K562 (cell line): ENCODE data around the gene TP53I13. TPM values are rescaled to one million over a fixed set of nuclear protein-coding genes. Genes with fewer than 3 reads are reported as not detected.

Source experiments
- CBX1 ChIP-seq: sonication (generic); IDR thresholded peaks from 2 replicates; pipeline ENCODE4 v1.6.1; 2016; ENCODE audit warnings: antibody characterized with exemption, low read depth, mild to moderate bottlenecking
- CBX5 ChIP-seq: IDR thresholded peaks from 2 replicates; pipeline ENCODE4 v1.6.1; 2014; ENCODE audit warnings: low read depth, borderline replicate concordance
- FOXK1 ChIP-seq: sonication (generic); formaldehyde crosslinking; IDR thresholded peaks from 2 replicates; pipeline ENCODE4 v1.8.0; 2022; ENCODE audit warnings: missing genetic modification reagents, mild to moderate bottlenecking, borderline replicate concordance
- KDM2B ChIP-seq: fragments of 250-450 bp; sonication (Bioruptor Pico); IDR thresholded peaks from 2 replicates; pipeline ENCODE4 v1.8.0; 2021; ENCODE audit warnings: mild to moderate bottlenecking, moderate library complexity
- MTA3 ChIP-seq: fragments of 450-650 bp; formaldehyde crosslinking; IDR thresholded peaks from 2 replicates; pipeline ENCODE4 v1.6.1; 2017; ENCODE audit warnings: mild to moderate bottlenecking, borderline replicate concordance
- NEUROD1 ChIP-seq: fragments of 150-350 bp; IDR thresholded peaks from 2 replicates; pipeline ENCODE4 v1.6.1; 2014; ENCODE audit warnings: borderline replicate concordance, low read length, low read depth; ENCODE audit not compliant: partially characterized antibody
- PHB2 ChIP-seq: fragments of 450-650 bp; IDR thresholded peaks from 2 replicates; pipeline ENCODE4 v1.6.1; 2017; ENCODE audit warnings: low read depth
- PHF8 ChIP-seq: fragments of 200-600 bp; sonication (generic); IDR thresholded peaks from 2 replicates; pipeline ENCODE4 v1.6.1; 2012; ENCODE audit warnings: mixed run types, mild to moderate bottlenecking, inconsistent platforms, low read length, moderate library complexity, borderline replicate concordance
- SMARCA4 ChIP-seq: fragments of 450-650 bp; IDR thresholded peaks from 2 replicates; pipeline ENCODE4 v1.6.1; 2016
- ZNF444 ChIP-seq: fragments of 250-450 bp; sonication (Bioruptor Pico); IDR thresholded peaks from 2 replicates; pipeline ENCODE4 v1.4.0; 2020; ENCODE audit warnings: mild to moderate bottlenecking, moderate library complexity
- ZNF583 ChIP-seq: fragments of 250-450 bp; sonication (Bioruptor Pico); IDR thresholded peaks from 2 replicates; pipeline ENCODE4 v1.4.0; 2020
- ZNF584 ChIP-seq: fragments of 200-800 bp; sonication (Bioruptor generic); IDR thresholded peaks from 2 replicates; pipeline ENCODE4 v1.6.1; 2016; ENCODE audit warnings: low read depth, mild to moderate bottlenecking, missing genetic modification characterization, missing compliant biosample characterization
- polyA plus RNA-seq, 8 experiments: library from polyadenylated mRNA; depleted of rRNA in 4 of 8; stranded (reverse) in 5 of 8; unstranded in 3 of 8; fragments of >200 nt; fragmentation: Nextera tagmentation in 2 of 8; fragmentation: Illumina TruSeq in 1 of 8; extraction: Ambion mirVana in 2 of 8; extraction: Trizol in 1 of 8; gene quantifications; 2 replicates each; pipeline versions ENCODE4 v1.2.1 to v1.2.3, GENCODE V29; 2011 to 2014; ENCODE audit warnings: inconsistent platforms in 1 of 8, missing spikeins in 1 of 8
- total RNA-seq, 7 experiments: library from RNA; depleted of rRNA in 6 of 7; stranded (reverse); fragments of >200 nt in 6 of 7; fragmentation: Illumina TruSeq in 2 of 7; extraction: Trizol in 2 of 7; gene quantifications; 2 replicates each; pipeline versions ENCODE4 v1.2.1 to v1.2.3, GENCODE V29; 2011 to 2021; ENCODE audit warnings: low replicate concordance in 1 of 7
- TF ChIP-seq, protein P1 (sequence below): sonication (generic); formaldehyde crosslinking; IDR thresholded peaks from 2 replicates; pipeline ENCODE4 v1.8.1; 2023; ENCODE audit warnings: mild to moderate bottlenecking, missing genetic modification reagents, moderate library complexity
- TF ChIP-seq, protein P2 (sequence below), 2 experiments: fragments of 450-650 bp in 1 of 2; sonication (generic) in 1 of 2; formaldehyde crosslinking in 1 of 2; IDR thresholded peaks; 2 replicates each; pipeline versions ENCODE4 v1.7.1 to v1.9.0; 2016 to 2022; ENCODE audit warnings: inconsistent platforms in 1 of 2, mild to moderate bottlenecking in 1 of 2, missing genetic modification reagents in 1 of 2
- TF ChIP-seq, protein P3 (sequence below): fragments of 450-650 bp; formaldehyde crosslinking; IDR thresholded peaks from 2 replicates; pipeline ENCODE4 v1.4.0; 2022; ENCODE audit warnings: mild to moderate bottlenecking, moderate library complexity

Gene TP53I13
- total and polyA plus RNA-seq, 9 of the 15 experiments (the other 6 are each of a cell fraction or from before 2014, with no cell fraction given) = 0.08 to 28.3 (median 9.1) TPM

DNA sequence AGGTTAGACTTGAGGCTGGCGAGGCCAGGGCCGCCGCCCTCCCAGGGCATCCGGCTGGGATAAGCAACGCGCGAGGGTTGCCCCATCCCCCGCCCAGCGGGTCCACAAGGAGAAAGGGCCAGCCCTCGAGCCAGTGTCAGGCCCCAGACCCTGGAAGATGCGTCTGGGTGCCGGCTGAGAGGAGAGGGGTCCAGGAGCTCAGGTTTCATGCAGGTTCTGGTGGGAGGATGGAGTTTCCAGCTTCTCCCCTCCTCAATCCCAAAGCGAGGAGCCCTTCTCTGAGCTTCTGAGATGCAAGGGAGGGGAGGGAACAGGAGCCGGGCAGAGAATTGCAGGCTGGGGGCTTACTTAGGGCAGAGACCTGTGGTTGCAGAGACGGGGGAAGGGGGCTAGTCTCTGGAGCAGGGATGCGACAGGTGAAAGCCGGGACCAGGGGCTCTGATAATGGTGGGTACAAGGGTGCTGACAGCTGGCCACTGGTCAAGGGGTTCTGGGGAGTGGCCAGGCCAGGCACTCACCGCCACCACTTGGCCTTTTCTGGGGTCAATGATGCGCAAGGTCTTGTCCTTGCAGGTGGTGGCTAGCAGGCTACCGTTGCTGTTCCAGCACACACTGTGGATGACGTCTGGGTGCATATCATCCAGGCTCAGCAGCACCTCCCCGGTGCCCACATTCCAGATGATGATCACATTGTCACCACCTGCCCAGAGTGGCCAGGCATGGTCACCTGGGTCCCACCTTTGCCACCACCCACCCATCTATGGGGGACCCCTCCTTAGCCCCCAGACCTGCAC lies 50.0 kb downstream of the TP53I13 start (continued):
- TF ChIP-seq, protein P1, sequence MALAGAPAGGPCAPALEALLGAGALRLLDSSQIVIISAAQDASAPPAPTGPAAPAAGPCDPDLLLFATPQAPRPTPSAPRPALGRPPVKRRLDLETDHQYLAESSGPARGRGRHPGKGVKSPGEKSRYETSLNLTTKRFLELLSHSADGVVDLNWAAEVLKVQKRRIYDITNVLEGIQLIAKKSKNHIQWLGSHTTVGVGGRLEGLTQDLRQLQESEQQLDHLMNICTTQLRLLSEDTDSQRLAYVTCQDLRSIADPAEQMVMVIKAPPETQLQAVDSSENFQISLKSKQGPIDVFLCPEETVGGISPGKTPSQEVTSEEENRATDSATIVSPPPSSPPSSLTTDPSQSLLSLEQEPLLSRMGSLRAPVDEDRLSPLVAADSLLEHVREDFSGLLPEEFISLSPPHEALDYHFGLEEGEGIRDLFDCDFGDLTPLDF (CRISPR knock-in tag) = no peak
- TF ChIP-seq SMARCA4 = 0 out of 2 replicates have a peak, but pooled peaks have one; percentile 10
- TF ChIP-seq PHB2 = no peak
- no peak for TF ChIP-seq FOXK1 (CRISPR knock-in tag)
- TF ChIP-seq MTA3 = 0 out of 2 replicates have a peak, but pooled peaks have one; percentile 9
- TF ChIP-seq, protein P2, sequence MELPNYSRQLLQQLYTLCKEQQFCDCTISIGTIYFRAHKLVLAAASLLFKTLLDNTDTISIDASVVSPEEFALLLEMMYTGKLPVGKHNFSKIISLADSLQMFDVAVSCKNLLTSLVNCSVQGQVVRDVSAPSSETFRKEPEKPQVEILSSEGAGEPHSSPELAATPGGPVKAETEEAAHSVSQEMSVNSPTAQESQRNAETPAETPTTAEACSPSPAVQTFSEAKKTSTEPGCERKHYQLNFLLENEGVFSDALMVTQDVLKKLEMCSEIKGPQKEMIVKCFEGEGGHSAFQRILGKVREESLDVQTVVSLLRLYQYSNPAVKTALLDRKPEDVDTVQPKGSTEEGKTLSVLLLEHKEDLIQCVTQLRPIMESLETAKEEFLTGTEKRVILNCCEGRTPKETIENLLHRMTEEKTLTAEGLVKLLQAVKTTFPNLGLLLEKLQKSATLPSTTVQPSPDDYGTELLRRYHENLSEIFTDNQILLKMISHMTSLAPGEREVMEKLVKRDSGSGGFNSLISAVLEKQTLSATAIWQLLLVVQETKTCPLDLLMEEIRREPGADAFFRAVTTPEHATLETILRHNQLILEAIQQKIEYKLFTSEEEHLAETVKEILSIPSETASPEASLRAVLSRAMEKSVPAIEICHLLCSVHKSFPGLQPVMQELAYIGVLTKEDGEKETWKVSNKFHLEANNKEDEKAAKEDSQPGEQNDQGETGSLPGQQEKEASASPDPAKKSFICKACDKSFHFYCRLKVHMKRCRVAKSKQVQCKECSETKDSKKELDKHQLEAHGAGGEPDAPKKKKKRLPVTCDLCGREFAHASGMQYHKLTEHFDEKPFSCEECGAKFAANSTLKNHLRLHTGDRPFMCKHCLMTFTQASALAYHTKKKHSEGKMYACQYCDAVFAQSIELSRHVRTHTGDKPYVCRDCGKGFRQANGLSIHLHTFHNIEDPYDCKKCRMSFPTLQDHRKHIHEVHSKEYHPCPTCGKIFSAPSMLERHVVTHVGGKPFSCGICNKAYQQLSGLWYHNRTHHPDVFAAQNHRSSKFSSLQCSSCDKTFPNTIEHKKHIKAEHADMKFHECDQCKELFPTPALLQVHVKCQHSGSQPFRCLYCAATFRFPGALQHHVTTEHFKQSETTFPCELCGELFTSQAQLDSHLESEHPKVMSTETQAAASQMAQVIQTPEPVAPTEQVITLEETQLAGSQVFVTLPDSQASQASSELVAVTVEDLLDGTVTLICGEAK (IDR thresholded peaks at IDR 0.05) = no peak
- TF ChIP-seq, protein P2 (CRISPR knock-in tag; IDR thresholded peaks at IDR 0.05) = no peak
- no peak for TF ChIP-seq KDM2B (CRISPR knock-in tag)
- TF ChIP-seq CBX5 = no peak
- no peak for TF ChIP-seq NEUROD1
- TF ChIP-seq PHF8 = no peak
- TF ChIP-seq ZNF444 (CRISPR knock-in tag) = no peak
- TF ChIP-seq ZNF583 (CRISPR knock-in tag) = no peak
- no peak for TF ChIP-seq ZNF584 (CRISPR knock-in tag)
- 0 out of 2 replicates have a peak, but pooled peaks have one; percentile 4 for TF ChIP-seq CBX1
- TF ChIP-seq, protein P3, sequence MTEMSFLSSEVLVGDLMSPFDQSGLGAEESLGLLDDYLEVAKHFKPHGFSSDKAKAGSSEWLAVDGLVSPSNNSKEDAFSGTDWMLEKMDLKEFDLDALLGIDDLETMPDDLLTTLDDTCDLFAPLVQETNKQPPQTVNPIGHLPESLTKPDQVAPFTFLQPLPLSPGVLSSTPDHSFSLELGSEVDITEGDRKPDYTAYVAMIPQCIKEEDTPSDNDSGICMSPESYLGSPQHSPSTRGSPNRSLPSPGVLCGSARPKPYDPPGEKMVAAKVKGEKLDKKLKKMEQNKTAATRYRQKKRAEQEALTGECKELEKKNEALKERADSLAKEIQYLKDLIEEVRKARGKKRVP (CRISPR knock-in tag) = no peak
